SH-SY5Y (cell line): ENCODE measurements around the gene FBN1.

Source experiments
- GATA2 ChIP-seq: IDR thresholded peaks from 2 replicates; pipeline ENCODE4 v1.6.1; 2011; ENCODE audit warnings: mild to moderate bottlenecking, low read depth, low read length
- GATA3 ChIP-seq: IDR thresholded peaks from 2 replicates; pipeline ENCODE4 v1.6.1; 2011; ENCODE audit warnings: low read depth, mild to moderate bottlenecking, low read length, moderate library complexity

DNA sequence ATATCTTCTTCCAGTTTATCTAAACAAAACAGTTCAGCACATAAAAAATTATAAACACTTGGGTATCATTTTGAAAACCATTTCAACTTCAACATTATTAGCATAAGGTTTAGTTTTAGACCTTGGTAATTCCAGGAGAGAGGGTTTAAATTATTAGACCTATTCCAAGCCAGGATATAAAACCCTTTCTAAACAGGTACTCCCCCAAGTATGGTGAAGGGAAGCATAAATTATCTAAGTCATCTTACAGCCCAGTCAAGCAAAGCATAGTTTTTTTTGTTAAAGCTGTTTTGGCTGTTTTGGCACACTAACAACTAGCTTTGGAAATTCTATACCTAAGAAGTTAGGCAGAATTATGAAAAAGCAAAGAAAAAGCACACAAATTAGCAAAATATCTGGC lies 87.3 kb downstream of the FBN1 start:
- no peak for TF ChIP-seq GATA3
- TF ChIP-seq GATA2, result no peak
